HUES6 (cell line): ENCODE results near the gene LHFPL2.

ENCODE experiments used
- H3K27ac ChIP-seq: 2 replicates; pipeline ENCODE4 v1.7.0; 2013; ENCODE audit warnings: low read depth, mild to moderate bottlenecking, low read length, inconsistent platforms
- H3K27me3 ChIP-seq: 2 replicates; pipeline ENCODE4 v1.6.1; 2013; ENCODE audit warnings: low read length; ENCODE audit not compliant: control insufficient read depth, insufficient read depth
- H3K36me3 ChIP-seq: 2 replicates; pipeline ENCODE4 v1.6.1; 2013; ENCODE audit warnings: low read length; ENCODE audit not compliant: control insufficient read depth, insufficient read depth
- H3K4me1 ChIP-seq: 2 replicates; pipeline ENCODE4 v1.6.1; 2013; ENCODE audit warnings: low read length; ENCODE audit not compliant: control insufficient read depth, insufficient read depth
- H3K4me3 ChIP-seq: 2 replicates; pipeline ENCODE4 v1.5.1; 2013; ENCODE audit warnings: low read depth, low read length
- H3K9ac ChIP-seq: one replicate; pipeline ENCODE4 v1.6.1; 2013; ENCODE audit warnings: mild to moderate bottlenecking, low read length
- H3K9me3 ChIP-seq: 2 replicates; pipeline ENCODE4 v1.6.1; 2013; ENCODE audit warnings: low read depth, low read length; ENCODE audit not compliant: control insufficient read depth, insufficient read depth

The LHFPL2 gene

DNA sequence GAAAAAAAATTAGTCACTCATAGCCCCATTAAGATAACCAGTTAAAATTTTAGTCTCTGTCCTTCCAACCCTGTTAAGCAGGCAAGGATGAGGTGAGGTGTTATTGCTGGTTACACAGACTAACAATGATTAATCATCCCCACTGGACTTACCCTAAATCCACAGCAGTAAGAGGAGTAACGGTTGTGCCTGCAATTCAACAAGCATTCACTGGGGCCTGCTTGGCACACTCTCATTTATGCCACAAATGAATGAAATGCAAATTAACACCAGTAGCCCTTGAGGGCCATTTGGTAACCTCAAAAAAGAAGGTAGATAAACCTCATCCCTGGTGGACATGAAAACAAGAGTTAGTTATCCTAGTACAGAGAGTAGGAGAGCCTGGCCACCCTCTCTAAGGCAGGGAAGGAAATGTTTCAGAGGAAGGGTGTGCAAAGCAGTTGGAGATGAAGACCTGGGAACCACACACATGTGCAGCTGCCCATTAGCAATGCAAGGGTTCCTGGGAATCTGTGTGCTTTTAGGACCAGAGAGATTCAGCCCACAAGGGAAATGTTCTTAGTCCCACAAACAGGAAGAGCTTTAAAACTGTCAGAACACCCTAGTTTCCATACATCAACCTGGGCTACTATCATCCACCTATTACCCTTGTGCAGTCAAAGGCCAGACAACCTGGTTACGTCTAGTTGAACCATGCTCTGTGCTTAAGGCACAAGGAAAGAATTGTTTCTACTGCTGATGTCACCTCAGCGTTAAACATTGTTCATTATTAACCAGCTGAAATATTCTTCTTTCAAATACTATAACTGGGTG, 7.7 kb downstream of the LHFPL2 start:
- Histone ChIP-seq H3K9ac (no peak overlapping the region), H3K27ac (no peak overlapping the region)

DNA sequence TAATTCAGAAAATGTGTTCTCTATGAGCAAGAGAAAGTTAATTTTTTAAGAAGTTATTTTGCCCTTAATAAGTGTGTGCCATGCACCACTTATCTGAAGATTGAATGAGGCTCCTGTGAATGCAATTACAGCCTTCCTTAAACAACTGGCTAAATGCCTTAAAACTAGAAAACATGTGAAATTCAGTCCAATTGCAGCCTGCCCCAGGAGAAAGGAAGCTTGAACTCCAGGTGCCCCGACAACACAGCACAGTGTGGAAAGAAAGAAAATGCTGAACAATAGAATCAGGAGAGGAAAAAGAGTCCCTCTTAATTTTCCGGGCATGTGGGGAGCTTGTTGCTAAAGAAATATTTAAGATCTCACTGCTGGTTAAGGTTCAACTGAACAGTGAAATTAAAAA, 8.8 kb downstream of the LHFPL2 start:
- peaks cover 31% of the 10 kb centered on the region for H3K4me1 ChIP-seq
- no peak overlapping the region for H3K4me3 ChIP-seq
- no peaks in the 10 kb centered on the region for H3K27me3 ChIP-seq
- 0 out of 2 replicates have a peak, but pooled peaks cover 4% of the 10 kb centered on the region for H3K36me3 ChIP-seq
- H3K9ac ChIP-seq: no peak overlapping the region
- H3K27ac ChIP-seq: no peak overlapping the region
- no peaks in the 10 kb centered on the region for H3K9me3 ChIP-seq

More for the DNA sequence above, 7.7 kb downstream of the LHFPL2 start:
- H3K9me3 ChIP-seq: no peaks in the 10 kb centered on the region
- H3K36me3 ChIP-seq: 0 out of 2 replicates have a peak, but pooled peaks cover 5% of the 10 kb centered on the region
- H3K27me3 ChIP-seq: no peaks in the 10 kb centered on the region
- no peak overlapping the region for H3K4me3 ChIP-seq
- H3K4me1 ChIP-seq: peaks cover 31% of the 10 kb centered on the region

DNA sequence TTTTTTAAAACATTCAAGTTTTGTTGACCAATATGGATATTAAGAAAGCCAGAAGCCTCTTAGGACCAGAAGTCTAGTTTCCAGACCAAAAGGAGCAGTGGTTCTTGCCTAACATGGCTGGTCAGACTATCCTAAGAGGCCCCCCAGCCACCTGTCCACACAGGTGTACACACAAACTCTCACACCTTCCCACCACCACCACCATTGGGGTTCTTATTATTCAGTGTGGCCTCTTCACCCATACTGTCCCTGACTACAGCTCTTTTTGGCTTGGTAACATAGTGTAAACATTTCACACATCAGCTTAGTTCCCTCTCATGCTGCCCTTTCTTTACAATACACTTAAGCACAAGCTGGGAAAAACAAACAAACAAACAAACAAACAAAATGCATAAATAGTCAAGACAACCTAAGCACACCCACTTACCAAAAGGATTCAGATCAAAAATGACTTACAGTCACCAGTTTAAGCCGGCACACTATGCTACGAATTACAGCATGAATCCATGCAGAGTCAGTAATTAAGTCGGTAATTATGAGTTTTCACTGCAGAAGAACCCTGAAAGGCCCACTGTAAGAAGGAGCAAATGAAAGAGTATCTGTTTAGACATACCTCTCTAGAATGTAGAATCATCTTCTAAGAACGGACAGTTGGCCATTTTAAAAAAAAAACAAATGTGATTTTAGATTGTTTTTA, 9.5 kb downstream of the LHFPL2 start:
- Histone ChIP-seq H3K27ac (no peak overlapping the region), H3K4me1 (peaks cover 33% of the 10 kb centered on the region), H3K9ac (no peak overlapping the region), H3K4me3 (no peak overlapping the region), H3K27me3 (no peaks in the 10 kb centered on the region), H3K36me3 (0 out of 2 replicates have a peak, but pooled peaks cover 3% of the 10 kb centered on the region), H3K9me3 (no peaks in the 10 kb centered on the region)

- peaks cover 34% of the 10 kb centered on the region for H3K4me1 ChIP-seq
- no peaks in the 10 kb centered on the region for H3K27me3 ChIP-seq
- no peaks in the 10 kb centered on the region for H3K9me3 ChIP-seq
- no peak overlapping the region for H3K4me3 ChIP-seq
- 0 out of 2 replicates have a peak, but pooled peaks cover 3% of the 10 kb centered on the region for H3K36me3 ChIP-seq
- no peak overlapping the region for H3K27ac ChIP-seq
- no peak overlapping the region for H3K9ac ChIP-seq
These were observed 10.1 kb downstream of the LHFPL2 start for GRCh38 chr5:78638423-78638822.

DNA sequence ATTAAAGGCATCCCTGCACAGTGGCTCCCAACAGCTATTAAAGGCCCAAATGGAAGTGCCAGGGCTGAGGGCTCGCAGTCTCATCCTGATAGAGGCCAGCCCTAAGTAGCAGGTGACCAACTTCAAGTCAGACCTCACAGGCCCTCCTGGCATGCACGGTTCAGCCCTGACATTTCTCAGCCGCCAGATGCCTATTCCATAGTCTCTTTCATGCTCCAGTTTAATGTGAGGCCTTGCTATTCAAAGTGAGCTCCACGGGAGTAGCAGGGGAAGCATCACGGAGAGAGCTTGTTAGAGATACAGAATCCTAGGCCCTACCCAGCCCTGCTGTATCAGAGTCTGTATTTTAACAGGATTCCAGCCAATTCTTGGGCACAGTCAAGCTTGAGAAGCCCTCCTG, 11.1 kb downstream of the LHFPL2 start:
- Histone ChIP-seq H3K9me3 (peaks cover 2% of the 10 kb centered on the region; the same call in 1 of the 2 replicates), H3K9ac (no peak overlapping the region), H3K27ac (no peak overlapping the region), H3K4me1 (peaks cover 34% of the 10 kb centered on the region), H3K36me3 (peaks cover 10% of the 10 kb centered on the region), H3K27me3 (no peaks in the 10 kb centered on the region), H3K4me3 (no peak overlapping the region)

DNA sequence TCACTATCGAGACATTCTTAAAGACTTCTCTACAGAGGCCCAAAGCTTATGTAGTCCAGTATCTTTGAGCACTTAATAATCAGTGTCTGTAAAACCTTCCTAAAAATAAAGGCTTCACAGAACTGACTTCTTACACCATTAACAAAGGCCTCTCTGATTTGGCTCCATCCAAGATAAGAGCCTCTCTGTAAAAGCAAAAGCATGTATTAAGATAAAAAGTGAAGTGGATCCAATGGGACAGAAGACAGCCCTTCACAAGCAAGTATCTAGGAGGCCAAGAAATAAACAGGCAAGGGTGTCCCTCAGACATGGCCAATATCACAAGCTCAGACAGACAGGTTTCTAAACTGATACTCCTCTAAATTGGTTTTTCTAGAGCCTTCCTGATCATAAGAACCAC, 11.9 kb downstream of the LHFPL2 start:
- Histone ChIP-seq H3K36me3 (peaks cover 17% of the 10 kb centered on the region), H3K9ac (no peak overlapping the region), H3K9me3 (peaks cover 3% of the 10 kb centered on the region; the same call in 1 of the 2 replicates), H3K27ac (no peak overlapping the region), H3K4me3 (no peak overlapping the region), H3K4me1 (peaks cover 39% of the 10 kb centered on the region), H3K27me3 (no peaks in the 10 kb centered on the region)

DNA sequence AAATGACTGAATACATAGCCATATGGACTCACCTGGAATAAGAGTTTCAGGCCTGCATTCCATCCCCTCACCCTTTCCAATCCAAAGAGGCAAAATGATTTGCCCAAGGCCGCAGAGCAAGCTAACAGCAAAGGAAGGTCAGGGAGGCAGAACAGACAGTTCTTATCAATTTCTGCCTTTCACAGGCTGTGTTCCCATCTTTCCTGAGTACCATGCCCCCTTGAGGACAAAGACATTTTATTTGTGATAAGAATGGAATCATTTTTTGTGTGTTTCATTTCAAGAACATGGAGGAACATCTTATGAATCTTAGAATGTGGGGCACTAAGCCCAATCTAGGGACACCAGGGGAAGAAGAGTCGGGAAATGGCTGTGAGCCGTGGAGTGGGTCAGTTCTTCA, 13.9 kb downstream of the LHFPL2 start:
- no peaks in the 10 kb centered on the region for H3K27me3 ChIP-seq
- H3K9me3 ChIP-seq: peaks cover 3% of the 10 kb centered on the region; the same call in 1 of the 2 replicates
- H3K36me3 ChIP-seq: peaks cover 37% of the 10 kb centered on the region
- H3K4me3 ChIP-seq: no peak overlapping the region
- H3K4me1 ChIP-seq: peaks cover 34% of the 10 kb centered on the region
- no peak overlapping the region for H3K27ac ChIP-seq
- no peak overlapping the region for H3K9ac ChIP-seq

GRCh38 chr5:78634229-78634628, 14.3 kb downstream of the LHFPL2 start:
- H3K27me3 ChIP-seq: no peaks in the 10 kb centered on the region
- no peak overlapping the region for H3K9ac ChIP-seq
- peaks cover 40% of the 10 kb centered on the region for H3K36me3 ChIP-seq
- H3K4me1 ChIP-seq: peaks cover 34% of the 10 kb centered on the region
- no peak overlapping the region for H3K4me3 ChIP-seq
- H3K27ac ChIP-seq: no peak overlapping the region
- H3K9me3 ChIP-seq: peaks cover 3% of the 10 kb centered on the region; the same call in 1 of the 2 replicates

DNA sequence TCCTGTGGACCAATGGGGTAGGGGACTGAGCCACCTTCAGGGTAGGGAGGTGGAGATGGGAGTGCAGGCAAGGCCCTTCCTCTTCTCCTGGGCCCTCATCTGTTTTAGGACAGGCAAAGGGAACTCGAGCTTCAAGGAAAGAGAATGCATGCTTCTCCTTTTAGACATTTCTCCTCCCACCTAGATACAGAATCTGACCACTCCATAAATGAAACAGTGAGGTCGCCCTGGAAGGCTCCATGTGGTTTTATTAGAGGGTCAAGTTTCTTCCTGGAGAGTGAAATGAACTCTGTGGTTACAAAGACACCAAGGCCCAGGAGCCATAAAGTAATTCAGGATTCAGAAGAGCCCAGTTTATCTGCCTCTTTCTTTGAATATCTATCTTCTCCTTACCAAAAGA, 14.9 kb downstream of the LHFPL2 start:
- Histone ChIP-seq H3K9me3 (peaks cover 3% of the 10 kb centered on the region; the same call in 1 of the 2 replicates), H3K27ac (no peak overlapping the region)

GRCh38 chr5:78632467-78632866, 16.1 kb downstream of the LHFPL2 start:
- Histone ChIP-seq H3K36me3 (peaks cover 48% of the 10 kb centered on the region), H3K9ac (no peak overlapping the region)

More for the DNA sequence above, 14.9 kb downstream of the LHFPL2 start:
- Histone ChIP-seq H3K9ac (no peak overlapping the region), H3K27me3 (no peaks in the 10 kb centered on the region), H3K4me3 (no peak overlapping the region), H3K36me3 (peaks cover 40% of the 10 kb centered on the region), H3K4me1 (peaks cover 34% of the 10 kb centered on the region)

DNA sequence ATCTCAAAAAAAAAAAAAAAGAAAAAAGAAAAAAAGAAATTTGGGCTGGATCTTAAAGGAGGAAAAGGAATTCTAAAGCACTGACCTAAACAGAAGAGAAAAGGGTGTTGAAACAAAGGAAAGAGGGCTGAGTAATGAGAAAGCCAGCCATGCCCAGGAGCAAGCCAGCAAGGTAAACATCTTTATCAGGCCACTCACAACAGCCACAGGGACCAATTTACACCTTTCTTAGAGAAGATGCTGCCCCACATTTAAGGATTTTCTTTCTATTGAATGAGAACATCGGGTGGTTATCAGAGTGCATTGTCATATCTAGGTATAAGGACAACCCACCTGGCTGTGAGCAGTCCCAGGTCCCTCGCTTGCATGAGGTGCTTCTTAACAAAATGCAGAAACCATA, 16.6 kb downstream of the LHFPL2 start:
- Histone ChIP-seq H3K4me1 (peaks cover 42% of the 10 kb centered on the region; the same call in 1 of the 2 replicates), H3K27me3 (no peaks in the 10 kb centered on the region), H3K9ac (no peak overlapping the region), H3K9me3 (peaks cover 3% of the 10 kb centered on the region; the same call in 1 of the 2 replicates), H3K36me3 (peaks cover 49% of the 10 kb centered on the region), H3K4me3 (no peak overlapping the region), H3K27ac (no peak overlapping the region)

More at GRCh38 chr5:78632467-78632866, 16.1 kb downstream of the LHFPL2 start:
- Histone ChIP-seq H3K27me3 (no peaks in the 10 kb centered on the region), H3K9me3 (peaks cover 3% of the 10 kb centered on the region; the same call in 1 of the 2 replicates), H3K4me1 (peaks cover 41% of the 10 kb centered on the region; the same call in 1 of the 2 replicates), H3K4me3 (no peak overlapping the region), H3K27ac (no peak overlapping the region)
